Thyroid gland (tissue), 4 donors: ENCODE results near the gene ZNF385B.

Source experiments
- CTCF ChIP-seq, 6 experiments: fragments of 200-600 bp in 3 of 6; fragments of 450-650 bp in 3 of 6; sonication (generic) in 3 of 6; IDR thresholded peaks; one replicate each; pipeline ENCODE4 v1.5.1; 2016 to 2019; ENCODE audit warnings: antibody characterized with exemption in 6 of 6, mild to moderate bottlenecking in 2 of 6, inconsistent platforms in 1 of 6, moderate library complexity in 1 of 6
- POLR2A ChIP-seq, 2 donors: fragments of 450-650 bp; IDR thresholded peaks; one replicate each; pipeline ENCODE4 v1.6.1; 2017; ENCODE audit warnings: antibody characterized with exemption in 2 of 2, mild to moderate bottlenecking in 2 of 2, moderate library complexity in 1 of 2

- TF ChIP-seq CTCF (IDR thresholded peaks at IDR 0.05) (no peak), POLR2A (IDR thresholded peaks at IDR 0.05) (no peak)
Measured at GRCh38 chr2:179861416-179862067, at the start of gene ZNF385B.
